Endothelial cell of umbilical vein (primary cell): ENCODE results near the gene TRPM8. TPM values are rescaled to one million over a fixed set of nuclear protein-coding genes. Genes with fewer than 3 reads are reported as not detected.

Experiments
- BruUV-seq: library from RNA; stranded (reverse); fragments of 400-500 nt; replicated peaks from 2 replicates; lab custom pipeline; 2021; lab: Mats Ljungman, UMichigan
- CTCF ChIA-PET: fragments of 300-600, 350-600 bp; sonication (Branson Sonifier 250); formaldehyde crosslinking; loops from one replicate; lab custom pipeline; 2021; ENCODE audit warnings: antibody characterized with exemption, inconsistent platforms; lab: Charles Lee
- POLR2A ChIA-PET: fragments of 300-600, 350-600 bp; sonication (Branson Sonifier 250); formaldehyde crosslinking; loops from one replicate; lab custom pipeline; 2021; ENCODE audit warnings: antibody characterized with exemption, inconsistent platforms; lab: Charles Lee
- DNase-seq: peaks from one replicate; pipeline ENCODE4 v3.0.0-alpha.2; 2011; ENCODE audit warnings: low read depth, low spot score
- FAIRE-seq: peaks from 2 replicates; lab custom pipeline; 2011; peaks lifted over from hg19 to GRCh38; lab: Jason Lieb, UNC
- H2AFZ ChIP-seq: 2 replicates; pipeline ENCODE4 v1.6.0; 2012; ENCODE audit warnings: low read depth, low read length, control low read depth, inconsistent platforms
- H3K27ac ChIP-seq: 2 replicates; pipeline ENCODE4 v1.5.1; 2011; ENCODE audit warnings: low read depth, mild to moderate bottlenecking, control low read depth, low read length, moderate library complexity; ENCODE audit not compliant: insufficient read depth
- H3K27me3 ChIP-seq, 2 experiments: 2 replicates each; pipeline versions ENCODE4 v1.6.0 to v1.6.1; 2011; ENCODE audit warnings: low read length in 2 of 2, mixed read lengths in 1 of 2; ENCODE audit not compliant: control insufficient read depth in 2 of 2, insufficient read depth in 2 of 2
- H3K36me3 ChIP-seq, 2 experiments: 2 replicates in 1 of 2; 3 replicates in 1 of 2; pipeline ENCODE4 v1.5.1; 2011; ENCODE audit warnings: low read length in 2 of 2, mild to moderate bottlenecking in 1 of 2, moderate library complexity in 1 of 2; ENCODE audit not compliant: control insufficient read depth in 2 of 2, insufficient read depth in 2 of 2; ENCODE audit errors: extremely low read depth in 1 of 2
- H3K4me1 ChIP-seq: 3 replicates; pipeline ENCODE4 v1.5.1; 2011; ENCODE audit warnings: mild to moderate bottlenecking, low read length; ENCODE audit not compliant: control insufficient read depth, insufficient read depth; ENCODE audit errors: extremely low read depth
- H3K4me2 ChIP-seq: 2 replicates; pipeline ENCODE4 v1.6.1; 2011; ENCODE audit warnings: low read length, control low read depth, mixed read lengths; ENCODE audit not compliant: insufficient read depth
- H3K4me3 ChIP-seq, 3 experiments: fragments of 200-600 bp in 1 of 3; sonication (generic), shearing (Covaris generic) in 1 of 3; replicated peaks in 1 of 3; 2 replicates each; pipeline ENCODE4 v1.5.1; 2011 to 2016; ENCODE audit warnings: control low read depth in 3 of 3, low read length in 3 of 3, mild to moderate bottlenecking in 2 of 3, inconsistent platforms in 1 of 3, low read depth in 1 of 3, moderate library complexity in 1 of 3; ENCODE audit not compliant: insufficient read depth in 1 of 3
- H3K79me2 ChIP-seq: 2 replicates; pipeline ENCODE4 v1.6.0; 2012; ENCODE audit warnings: low read length, inconsistent platforms; ENCODE audit not compliant: control insufficient read depth, insufficient read depth
- H3K9ac ChIP-seq: replicated peaks from 2 replicates; pipeline ENCODE3; 2011; ENCODE audit warnings: low read length, control low read depth; ENCODE audit not compliant: insufficient read depth; ENCODE audit errors: extremely low read depth
- H3K9me1 ChIP-seq: replicated peaks from 3 replicates; pipeline ENCODE4 v1.6.0; 2011; ENCODE audit warnings: mild to moderate bottlenecking, low read length; ENCODE audit not compliant: control insufficient read depth, insufficient read depth; ENCODE audit errors: extremely low read depth
- H3K9me3 ChIP-seq: replicated peaks from 2 replicates; pipeline ENCODE4 v1.5.1; 2012; ENCODE audit warnings: low read length, inconsistent platforms; ENCODE audit not compliant: control insufficient read depth, insufficient read depth
- H4K20me1 ChIP-seq: replicated peaks from 2 replicates; pipeline ENCODE3; 2011; ENCODE audit warnings: mild to moderate bottlenecking, low read length; ENCODE audit not compliant: control insufficient read depth, insufficient read depth; ENCODE audit errors: extremely low read depth
- CTCF ChIP-seq, 2 donors: IDR thresholded peaks; 1 replicate in 1 of 2; 2 replicates in 1 of 2; pipeline ENCODE4 v1.5.1; 2011; ENCODE audit warnings: low read length in 2 of 2, mild to moderate bottlenecking in 2 of 2, moderate library complexity in 2 of 2, control low read depth in 1 of 2, inconsistent platforms in 1 of 2, low read depth in 1 of 2; ENCODE audit not compliant: insufficient read depth in 1 of 2; ENCODE audit errors: extremely low read depth in 1 of 2
- EZH2 ChIP-seq: IDR thresholded peaks from 2 replicates; pipeline ENCODE4 v1.6.1; 2012; ENCODE audit warnings: borderline replicate concordance, low read depth, mild to moderate bottlenecking, moderate library complexity, low read length, inconsistent platforms; ENCODE audit not compliant: severe bottlenecking
- FOS ChIP-seq: IDR thresholded peaks from 2 replicates; pipeline ENCODE4 v1.6.1; 2011; ENCODE audit warnings: mild to moderate bottlenecking, low read length, moderate library complexity, borderline replicate concordance; ENCODE audit not compliant: insufficient read depth
- GATA2 ChIP-seq: IDR thresholded peaks from 2 replicates; pipeline ENCODE4 v1.7.0; 2011; ENCODE audit warnings: low read depth, mild to moderate bottlenecking, moderate library complexity, mixed read lengths, low read length; ENCODE audit not compliant: insufficient read length, insufficient read depth
- JUN ChIP-seq: IDR thresholded peaks from 2 replicates; pipeline ENCODE4 v1.6.1; 2011; ENCODE audit warnings: borderline replicate concordance, low read depth; ENCODE audit not compliant: insufficient read length, insufficient read depth
- MAX ChIP-seq: IDR thresholded peaks from 2 replicates; pipeline ENCODE4 v1.6.1; 2011; ENCODE audit not compliant: insufficient read depth, insufficient read length
- MYC ChIP-seq: IDR thresholded peaks from one replicate; pipeline ENCODE4 v1.6.1; 2011; ENCODE audit warnings: mild to moderate bottlenecking, low read depth, low read length
- POLR2A ChIP-seq: IDR thresholded peaks from 2 replicates; pipeline ENCODE4 v1.6.1; 2012; ENCODE audit warnings: low read depth, mild to moderate bottlenecking, control low read depth, low read length
- POLR2AphosphoS5 ChIP-seq: IDR thresholded peaks from 2 replicates; pipeline ENCODE4 v1.6.1; 2012; ENCODE audit warnings: low read depth, mild to moderate bottlenecking, control low read depth, low read length, moderate library complexity; ENCODE audit not compliant: insufficient read depth
- dilution Hi-C: fragments of 300-500 bp; cut with MboI; formaldehyde crosslinking; loops from one replicate; pipeline ENCODE4 v1.15.0; 2019; ENCODE audit warnings: low sequenced_read_pairs; ENCODE audit not compliant: extremely low pct_ligation_motif_present
- intact Hi-C: fragments of 100-400 bp; cut with micrococcal nuclease; formaldehyde crosslinking; loops from one replicate; pipeline ENCODE4 v1.10.0; 2022
- polyA plus RNA-seq, 4 experiments: library from polyadenylated mRNA; depleted of rRNA in 3 of 4; stranded (reverse) in 3 of 4; unstranded in 1 of 4; fragments of >200 nt; gene quantifications; 2 replicates each; pipeline versions ENCODE4 v1.2.1 to v1.2.3, GENCODE V29; 2011 to 2012; ENCODE audit warnings: missing spikeins in 1 of 4
- total RNA-seq: library from RNA; stranded (reverse); gene quantifications from 2 replicates; pipeline ENCODE4 v1.2.3, GENCODE V29; 2021

The TRPM8 gene
- total and polyA plus RNA-seq, 2 donors (not counting 3 experiments of a cell fraction or from before 2014, with no cell fraction given) = not detected

- H3K4me2 ChIP-seq = no peak overlapping the region
- H3K27ac ChIP-seq = no peak overlapping the region
- no peak for FAIRE-seq
- intact Hi-C loops (no loop called here), dilution Hi-C loops (no loop called here)
- H3K4me3 ChIP-seq = no peak overlapping the region
- no peaks in the 10 kb centered on the region for H3K9me1 ChIP-seq
- no peak for DNase-seq
- no peaks in the 10 kb centered on the region for H3K4me1 ChIP-seq
- TF ChIP-seq JUN (no peak), EZH2 (no peak), CTCF (IDR thresholded peaks at IDR 0.05; ENCODE audit: extremely low read depth in 1 of 2, insufficient read depth in 1 of 2, low read depth in 1 of 2, low read length in 2 of 2) (no peak), POLR2AphosphoS5 (no peak), POLR2A (no peak), MAX (no peak), MYC (no peak), GATA2 (no peak), FOS (no peak)
- CTCF ChIA-PET = interaction anchor here (1.0 to 1.4 kb wide), 3 partner anchors 13 to 1131 kb away, joined by 3 read pairs; no protein-coding TSS in a partner anchor
- POLR2A ChIA-PET = no interaction called here
- H2AFZ ChIP-seq = no peak overlapping the region
- no peaks in the 10 kb centered on the region for H3K79me2 ChIP-seq
- no peaks in the 10 kb centered on the region for H3K9me3 ChIP-seq
- BruUV-seq = no TSS peak
- no peak overlapping the region for H3K9ac ChIP-seq
- H3K27me3 ChIP-seq = no peaks in the 10 kb centered on the region
- H3K36me3 ChIP-seq = no peaks in the 10 kb centered on the region
- no peaks in the 10 kb centered on the region for H4K20me1 ChIP-seq
Observed at GRCh38 chr2:233967164-233967563, 50.0 kb downstream of the TRPM8 start.
